Lung microvascular endothelial cell (primary cell): ENCODE data around the gene NPIPA2. TPM values are rescaled to one million over a fixed set of nuclear protein-coding genes. Genes with fewer than 3 reads are reported as not detected.
"Not testable (repeated sequence)": the region's sequence is repeated elsewhere in the genome, so short reads cannot be mapped to it uniquely, and the experiment has no call there.

ENCODE experiments used
- DNase-seq, 2 donors: peaks; one replicate each; pipeline versions ENCODE4 v3.0.0 to v3.0.0-alpha.2; 2010; ENCODE audit warnings: low read depth in 2 of 2
- total RNA-seq: library from RNA; depleted of rRNA; stranded (reverse); fragments of >200 nt; gene quantifications from 2 replicates; pipeline ENCODE4 v1.2.1, GENCODE V29; 2014

The NPIPA2 gene
- 0.22 and 0.40 TPM in 2 replicates for total RNA-seq

- DNase-seq: not testable (repeated sequence)
These were observed at the start of gene NPIPA2 for GRCh38 chr16:14742273-14743128. Gene NPIPA2 (plus strand): TSS chr16:14742533. CDS start chr16:14748066, 5,533 bp downstream.

- not testable (repeated sequence) for DNase-seq
These were observed 48.2 kb upstream of the NPIPA2 start, which contains the start of gene PLA2G10 for GRCh38 chr16:14694129-14694528. Gene PLA2G10 (minus strand): TSS chr16:14694308. CDS start chr16:14694229, 79 bp downstream.

- not testable (repeated sequence) for DNase-seq
These were observed 40.5 kb upstream of the NPIPA2 start for GRCh38 chr16:14701859-14702258.

GRCh38 chr16:14702672-14703071 is 39.7 kb upstream of the NPIPA2 start:
- DNase-seq: not testable (repeated sequence)

- DNase-seq: not testable (repeated sequence)
These were observed 38.9 kb upstream of the NPIPA2 start, which contains the start of gene NPIPA3 for GRCh38 chr16:14703156-14704011. Gene NPIPA3 (plus strand): TSS chr16:14703411. CDS start chr16:14708944, 5,533 bp downstream.

- DNase-seq: not testable (repeated sequence)
These were observed 9.1 kb upstream of the NPIPA2 start for GRCh38 chr16:14733233-14733632.

- not testable (repeated sequence) for DNase-seq
These were observed 1.4 kb upstream of the NPIPA2 start for GRCh38 chr16:14740832-14741385.

- DNase-seq: not testable (repeated sequence)
These were observed 539 bp upstream of the NPIPA2 start for GRCh38 chr16:14741794-14742193.

- not testable (repeated sequence) for DNase-seq
These were observed 31.3 kb downstream of the NPIPA2 start for GRCh38 chr16:14773654-14774053.

- DNase-seq: not testable (repeated sequence)
These were observed 33.3 kb downstream of the NPIPA2 start for GRCh38 chr16:14775624-14776023.

GRCh38 chr16:14776763-14777162 is 34.4 kb downstream of the NPIPA2 start:
- not testable (repeated sequence) for DNase-seq

- DNase-seq: not testable (repeated sequence)
These were observed 37.1 kb downstream of the NPIPA2 start for GRCh38 chr16:14779368-14779877.

- not testable (repeated sequence) for DNase-seq
These were observed 43.8 kb downstream of the NPIPA2 start for GRCh38 chr16:14786180-14786579.

GRCh38 chr16:14789577-14789976 is 47.2 kb downstream of the NPIPA2 start:
- not testable (repeated sequence) for DNase-seq

- DNase-seq: not testable (repeated sequence)
These were observed 48.1 kb downstream of the NPIPA2 start for GRCh38 chr16:14790320-14790956.

- DNase-seq: not testable (repeated sequence)
These were observed 50.6 kb downstream of the NPIPA2 start for GRCh38 chr16:14792914-14793313.

- not testable (repeated sequence) for DNase-seq
These were observed 55.2 kb downstream of the NPIPA2 start for GRCh38 chr16:14797558-14797957.

GRCh38 chr16:14803577-14803976 is 61.2 kb downstream of the NPIPA2 start:
- DNase-seq: not testable (repeated sequence)

- not testable (repeated sequence) for DNase-seq
These were observed 64.9 kb downstream of the NPIPA2 start for GRCh38 chr16:14807184-14807678.

GRCh38 chr16:14813890-14814289 is 71.6 kb downstream of the NPIPA2 start:
- not testable (repeated sequence) for DNase-seq
